ENCODE data around the gene IQCC. TPM values are rescaled to one million over a fixed set of nuclear protein-coding genes. Genes with fewer than 3 reads are reported as not detected.

The IQCC gene
- total and polyA plus RNA-seq, 2 experiments from 2014 or later, result 1.5 TPM

DNA sequence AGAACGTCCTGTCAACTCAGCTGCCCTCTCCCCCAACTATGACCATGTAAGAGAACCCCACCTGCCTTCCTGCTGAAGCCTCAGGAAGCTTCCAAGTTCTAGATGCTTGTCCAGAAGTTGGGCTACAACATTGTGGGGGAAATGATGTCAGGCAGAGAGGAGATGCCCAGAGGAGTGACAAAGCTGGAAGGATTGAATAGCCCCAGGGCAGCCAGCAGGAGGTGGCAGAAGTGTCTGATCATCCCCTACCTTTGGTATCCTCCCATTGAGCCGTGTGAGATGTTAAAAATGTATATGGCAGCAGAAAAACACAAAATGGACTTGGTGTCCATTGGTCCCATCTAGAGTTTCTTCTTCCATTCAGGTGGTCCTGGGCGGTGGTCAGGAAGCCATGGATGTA, 23.3 kb downstream of the IQCC start:
- Histone ChIP-seq H3K79me2 (peaks cover 5% of the 10 kb centered on the region), H3K4me2 (no peak overlapping the region), H3K4me3 (no peak overlapping the region), H2AFZ (no peak overlapping the region), H3K27me3 (no peaks in the 10 kb centered on the region), H3K9me2 (replicated peaks; ENCODE audit: insufficient read depth) (no peaks in the 10 kb centered on the region), H3K4me1 (ENCODE audit: insufficient read depth) (peaks cover 2% of the 10 kb centered on the region), H3K27ac (no peak overlapping the region), H4K20me1 (ENCODE audit: insufficient read depth, poor library complexity, severe bottlenecking) (no peaks in the 10 kb centered on the region), H3K9me3 (ENCODE audit: low read depth) (no peaks in the 10 kb centered on the region), H3K36me3 (replicated peaks; ENCODE audit: insufficient read depth, low read depth) (no peaks in the 10 kb centered on the region)
- 89% methylated on average over 3 of the region's 3 CpGs for WGBS (ENCODE audit: low lambda C conversion rate, missing lambda C conversion rate)
- DNase-seq (ENCODE audit: low spot score), result no peak
- TF ChIP-seq EZH2 (IDR thresholded peaks at IDR 0.05; ENCODE audit: borderline replicate concordance), result no peak
- no peak for TF ChIP-seq EZH2phosphoT487 (IDR thresholded peaks at IDR 0.05; ENCODE audit: low read depth, severe bottlenecking, unreplicated experiment)
- TF ChIP-seq, protein P1, sequence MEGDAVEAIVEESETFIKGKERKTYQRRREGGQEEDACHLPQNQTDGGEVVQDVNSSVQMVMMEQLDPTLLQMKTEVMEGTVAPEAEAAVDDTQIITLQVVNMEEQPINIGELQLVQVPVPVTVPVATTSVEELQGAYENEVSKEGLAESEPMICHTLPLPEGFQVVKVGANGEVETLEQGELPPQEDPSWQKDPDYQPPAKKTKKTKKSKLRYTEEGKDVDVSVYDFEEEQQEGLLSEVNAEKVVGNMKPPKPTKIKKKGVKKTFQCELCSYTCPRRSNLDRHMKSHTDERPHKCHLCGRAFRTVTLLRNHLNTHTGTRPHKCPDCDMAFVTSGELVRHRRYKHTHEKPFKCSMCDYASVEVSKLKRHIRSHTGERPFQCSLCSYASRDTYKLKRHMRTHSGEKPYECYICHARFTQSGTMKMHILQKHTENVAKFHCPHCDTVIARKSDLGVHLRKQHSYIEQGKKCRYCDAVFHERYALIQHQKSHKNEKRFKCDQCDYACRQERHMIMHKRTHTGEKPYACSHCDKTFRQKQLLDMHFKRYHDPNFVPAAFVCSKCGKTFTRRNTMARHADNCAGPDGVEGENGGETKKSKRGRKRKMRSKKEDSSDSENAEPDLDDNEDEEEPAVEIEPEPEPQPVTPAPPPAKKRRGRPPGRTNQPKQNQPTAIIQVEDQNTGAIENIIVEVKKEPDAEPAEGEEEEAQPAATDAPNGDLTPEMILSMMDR (IDR thresholded peaks at IDR 0.05; ENCODE audit: poor library complexity), result no peak

DNA sequence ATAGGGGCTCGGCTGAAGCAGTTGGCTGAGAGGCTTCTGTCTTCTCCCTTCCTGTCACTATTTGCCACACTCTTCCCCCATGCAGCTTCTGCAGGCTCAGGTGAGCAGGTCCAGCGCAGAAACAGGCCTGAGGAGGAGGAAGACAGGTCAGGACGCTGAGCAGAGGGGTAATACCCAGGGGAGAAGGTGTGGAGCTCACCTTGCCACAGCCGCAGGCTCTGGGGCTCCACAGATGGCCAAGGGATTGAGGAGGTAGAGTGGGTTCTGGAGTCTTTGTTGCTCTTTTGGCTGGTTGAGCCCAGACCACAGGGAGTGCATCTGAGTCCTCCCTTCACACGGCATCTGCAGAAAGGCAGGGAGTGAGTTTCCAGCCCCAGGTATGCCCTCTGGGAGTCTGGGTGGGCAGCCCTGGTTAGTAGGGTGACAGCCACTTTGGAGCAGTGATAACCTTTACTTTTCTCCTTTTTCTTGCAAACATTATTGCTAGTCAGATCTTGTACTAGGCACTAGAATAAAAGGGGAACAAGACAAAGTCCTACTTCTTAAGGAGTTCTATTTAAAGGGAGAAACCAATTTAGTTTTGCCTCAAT, 26.5 kb downstream of the IQCC start:
- H3K9me3 ChIP-seq (ENCODE audit: low read depth), result no peaks in the 10 kb centered on the region
- H3K79me2 ChIP-seq, result no peaks in the 10 kb centered on the region
- no peaks in the 10 kb centered on the region for H3K36me3 ChIP-seq (replicated peaks; ENCODE audit: insufficient read depth, low read depth)
- 96% methylated on average over 5 of the region's 5 CpGs for WGBS (ENCODE audit: low lambda C conversion rate, missing lambda C conversion rate)
- no peaks in the 10 kb centered on the region for H4K20me1 ChIP-seq (ENCODE audit: insufficient read depth, poor library complexity, severe bottlenecking)
- H3K4me3 ChIP-seq, result no peak overlapping the region
- H3K4me1 ChIP-seq (ENCODE audit: insufficient read depth), result no peaks in the 10 kb centered on the region
- H3K4me2 ChIP-seq, result no peak overlapping the region
- DNase-seq (ENCODE audit: low spot score), result no peak
- H3K27me3 ChIP-seq, result no peaks in the 10 kb centered on the region
- no peak overlapping the region for H2AFZ ChIP-seq
- H3K27ac ChIP-seq, result no peak overlapping the region
- TF ChIP-seq EZH2phosphoT487 (IDR thresholded peaks at IDR 0.05; ENCODE audit: low read depth, severe bottlenecking, unreplicated experiment), result no peak
- TF ChIP-seq, protein P1 (IDR thresholded peaks at IDR 0.05; ENCODE audit: poor library complexity), result no peak
- no peak for TF ChIP-seq EZH2 (IDR thresholded peaks at IDR 0.05; ENCODE audit: borderline replicate concordance)
- no peaks in the 10 kb centered on the region for H3K9me2 ChIP-seq (replicated peaks; ENCODE audit: insufficient read depth)

DNA sequence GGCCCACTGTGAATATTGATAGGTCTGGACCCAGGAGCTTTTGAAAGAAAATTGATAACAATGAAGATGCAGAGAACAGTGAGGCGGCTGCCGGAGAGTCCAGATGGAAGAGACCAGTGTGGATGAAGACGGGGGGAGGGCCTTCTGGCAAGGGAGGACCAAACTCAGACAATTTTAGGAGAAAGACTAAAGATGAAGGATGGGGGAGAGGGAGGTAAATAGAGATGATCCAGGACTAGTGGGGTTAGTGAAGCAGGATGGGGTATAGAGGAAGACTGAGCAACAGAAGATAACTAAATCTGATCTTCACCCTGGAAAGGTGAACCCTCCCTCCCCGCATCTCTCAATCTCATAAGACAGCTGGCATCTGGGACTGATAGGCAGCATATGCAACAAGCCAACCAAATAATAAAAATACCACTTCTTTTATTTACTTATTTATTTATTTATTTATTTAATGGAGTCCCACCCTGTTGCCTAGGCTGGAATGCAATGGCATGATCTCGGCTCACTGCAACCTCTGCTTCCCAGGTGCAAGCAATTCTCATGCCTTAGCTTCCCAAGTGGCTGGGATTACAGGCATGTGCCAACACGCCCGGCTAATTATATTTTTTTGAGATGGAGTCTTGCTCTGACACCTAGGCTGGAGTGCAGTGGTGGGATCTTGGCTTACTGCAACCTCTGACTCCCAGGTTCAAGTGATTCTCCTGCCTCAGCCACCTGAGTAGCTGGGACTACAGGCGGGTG, 27.3 kb downstream of the IQCC start:
- DNase-seq (ENCODE audit: low spot score), result no peak
- no peak overlapping the region for H3K27ac ChIP-seq
- H3K27me3 ChIP-seq, result no peaks in the 10 kb centered on the region
- H3K79me2 ChIP-seq, result no peaks in the 10 kb centered on the region
- no peaks in the 10 kb centered on the region for H3K9me3 ChIP-seq (ENCODE audit: low read depth)
- no peak overlapping the region for H2AFZ ChIP-seq
- H3K4me1 ChIP-seq (ENCODE audit: insufficient read depth), result no peaks in the 10 kb centered on the region
- 95% methylated on average over 8 of the region's 8 CpGs for WGBS (ENCODE audit: low lambda C conversion rate, missing lambda C conversion rate)
- H3K36me3 ChIP-seq (replicated peaks; ENCODE audit: insufficient read depth, low read depth), result no peaks in the 10 kb centered on the region
- H3K9me2 ChIP-seq (replicated peaks; ENCODE audit: insufficient read depth), result no peaks in the 10 kb centered on the region
- no peak overlapping the region for H3K4me3 ChIP-seq
- H3K4me2 ChIP-seq, result no peak overlapping the region
- no peaks in the 10 kb centered on the region for H4K20me1 ChIP-seq (ENCODE audit: insufficient read depth, poor library complexity, severe bottlenecking)
- TF ChIP-seq EZH2 (IDR thresholded peaks at IDR 0.05; ENCODE audit: borderline replicate concordance) (no peak), EZH2phosphoT487 (IDR thresholded peaks at IDR 0.05; ENCODE audit: low read depth, severe bottlenecking, unreplicated experiment) (no peak)
- TF ChIP-seq, protein P1 (IDR thresholded peaks at IDR 0.05; ENCODE audit: poor library complexity), result no peak

Data from hepatocyte (in vitro differentiated cells).